GM18867 (cell line): ENCODE measurements around the gene CLEC5A.
"Not testable (repeated sequence)": the region's sequence is repeated elsewhere in the genome, so short reads cannot be mapped to it uniquely, and the experiment has no call there.

Source experiments
- ATAC-seq: cut with Tn5 transposase; IDR thresholded peaks from one replicate; pipeline ENCODE4 v1.9.1; 2021; ENCODE audit warnings: mild to moderate bottlenecking, moderate library complexity; ENCODE audit not compliant: unreplicated experiment

CLEC5A gene

DNA sequence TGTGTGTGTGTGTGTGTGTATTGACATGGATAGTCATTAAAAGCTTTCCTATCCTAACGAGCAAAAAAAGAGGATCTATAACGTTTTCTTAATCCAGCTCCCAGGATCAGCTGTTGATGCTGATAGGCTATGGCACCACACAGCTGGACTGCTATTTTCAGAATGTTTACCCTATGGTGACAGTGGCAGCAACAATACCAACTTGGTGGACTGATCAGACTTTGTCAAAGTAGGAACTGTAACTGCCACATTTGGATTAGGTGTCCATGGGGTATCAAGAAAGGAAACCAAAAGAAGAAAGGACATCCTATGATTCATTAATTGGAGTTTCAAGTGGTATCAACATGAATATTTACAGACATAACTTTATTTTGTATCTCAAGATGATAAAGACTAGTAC is 2.7 kb upstream of the CLEC5A start:
- ATAC-seq = no peak

DNA sequence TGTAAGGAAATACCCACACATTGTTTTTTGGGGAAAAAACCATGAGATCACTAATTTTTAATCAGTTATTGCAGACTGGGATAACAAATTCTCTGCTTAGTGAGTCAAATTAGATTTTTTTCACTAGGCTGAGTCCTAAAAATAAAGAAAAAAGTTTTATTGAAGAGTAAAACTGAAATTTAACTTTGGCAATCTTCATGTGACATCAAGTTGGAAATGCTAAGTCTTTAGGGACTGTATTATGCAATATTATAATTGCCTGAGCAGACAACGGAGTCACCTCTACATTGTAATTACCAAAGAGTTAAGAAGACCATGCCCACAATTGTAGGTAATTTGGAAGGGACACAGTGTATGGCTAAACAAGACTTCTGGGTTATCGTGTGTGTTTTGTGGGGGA is 2.2 kb upstream of the CLEC5A start:
- ATAC-seq = no peak

GRCh38 chr7:141945356-141945755 is 1.4 kb downstream of the CLEC5A start:
- ATAC-seq = no peak

DNA sequence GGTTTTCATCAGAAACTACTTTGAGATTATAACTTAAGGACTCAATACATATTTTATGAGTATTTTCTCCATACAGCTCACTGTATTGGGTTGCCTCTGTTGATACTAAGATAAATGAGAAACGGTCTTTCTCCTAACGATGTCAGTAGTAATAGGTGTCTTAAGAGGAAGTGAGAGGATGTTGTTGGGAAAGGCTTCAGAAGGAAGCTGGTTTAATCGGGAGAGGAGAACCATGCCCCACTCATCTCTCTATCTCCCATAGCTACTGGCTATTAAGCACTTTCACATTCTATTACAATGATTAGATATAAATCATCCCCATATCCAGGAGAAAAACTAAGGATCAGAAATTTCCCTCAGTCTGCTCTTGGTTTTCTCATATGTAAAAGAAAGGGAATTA is 2.0 kb downstream of the CLEC5A start:
- no peak for ATAC-seq

DNA sequence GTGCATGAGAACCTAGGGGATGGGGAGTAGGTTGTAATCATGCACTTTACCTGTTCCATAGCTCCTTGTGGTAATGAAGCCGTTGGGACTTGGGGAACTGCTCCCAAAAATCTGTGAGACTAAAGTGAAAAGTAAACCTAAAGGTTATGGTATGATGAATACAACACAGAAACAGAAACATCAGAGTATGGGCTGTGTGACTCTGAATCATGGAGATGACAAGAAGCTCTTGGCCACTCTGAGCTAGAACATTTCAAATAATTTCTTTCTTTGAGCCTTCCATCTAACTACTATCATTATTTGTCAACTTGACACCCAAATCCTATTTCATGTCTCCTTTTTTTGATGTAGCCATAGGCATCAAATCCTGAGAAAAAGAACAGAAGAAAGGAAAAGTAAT is 2.9 kb downstream of the CLEC5A start:
- no peak for ATAC-seq

GRCh38 chr7:141941075-141941474 is 5.7 kb downstream of the CLEC5A start:
- no peak for ATAC-seq

- ATAC-seq = no peak
Measured at GRCh38 chr7:141930211-141930610, 16.6 kb downstream of the CLEC5A start.

DNA sequence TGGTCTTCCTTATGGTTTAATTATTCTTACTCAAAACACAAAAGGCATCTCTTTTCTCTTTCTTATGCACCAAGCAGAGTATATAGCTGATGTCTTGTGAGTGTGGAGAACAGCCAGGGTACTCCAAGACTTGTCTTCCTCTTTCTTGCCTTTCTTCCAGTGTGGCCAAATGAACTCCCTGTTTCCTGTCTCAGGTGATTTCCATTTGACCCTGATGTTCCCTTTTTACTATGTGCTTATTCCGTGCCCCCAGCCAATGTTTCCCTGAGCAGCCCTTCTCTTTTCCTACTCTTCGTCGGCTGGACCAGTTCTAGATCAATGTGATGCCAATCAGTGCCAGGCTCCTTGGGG is 18.0 kb downstream of the CLEC5A start:
- ATAC-seq = no peak

DNA sequence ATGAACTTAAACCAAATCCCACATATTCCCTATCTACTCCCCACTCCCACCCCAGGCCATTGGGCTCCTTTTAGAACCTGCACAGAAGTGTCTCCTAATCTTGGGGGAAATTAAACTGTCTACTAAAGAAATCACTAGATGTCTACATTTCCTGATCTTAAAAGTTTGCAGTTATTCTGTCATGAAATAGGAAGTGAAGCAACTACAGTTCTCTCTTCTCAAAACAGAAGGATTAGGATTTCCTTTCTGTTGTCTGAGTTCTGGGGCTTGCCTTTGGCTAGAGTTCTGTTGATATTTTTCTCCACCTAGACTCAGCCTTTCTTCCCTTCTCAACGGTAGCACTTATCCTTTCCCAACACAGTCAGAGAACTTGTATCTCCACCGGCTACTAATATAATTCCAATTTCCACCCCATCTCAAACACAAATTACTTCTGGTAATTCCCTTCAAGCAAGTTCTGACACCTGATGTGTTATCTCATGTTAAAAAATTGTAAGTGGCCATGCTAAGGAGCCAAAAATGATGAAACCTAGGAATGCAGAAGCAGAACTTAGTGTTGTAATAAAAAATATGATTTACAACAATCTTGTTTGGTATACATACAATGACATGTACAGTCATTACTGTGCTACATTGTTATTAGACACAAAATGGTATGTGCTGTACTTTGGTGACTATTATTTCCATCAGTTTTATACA is 18.5 kb downstream of the CLEC5A start:
- ATAC-seq = no peak

GRCh38 chr7:141920281-141920680 is 26.5 kb downstream of the CLEC5A start:
- no peak for ATAC-seq

DNA sequence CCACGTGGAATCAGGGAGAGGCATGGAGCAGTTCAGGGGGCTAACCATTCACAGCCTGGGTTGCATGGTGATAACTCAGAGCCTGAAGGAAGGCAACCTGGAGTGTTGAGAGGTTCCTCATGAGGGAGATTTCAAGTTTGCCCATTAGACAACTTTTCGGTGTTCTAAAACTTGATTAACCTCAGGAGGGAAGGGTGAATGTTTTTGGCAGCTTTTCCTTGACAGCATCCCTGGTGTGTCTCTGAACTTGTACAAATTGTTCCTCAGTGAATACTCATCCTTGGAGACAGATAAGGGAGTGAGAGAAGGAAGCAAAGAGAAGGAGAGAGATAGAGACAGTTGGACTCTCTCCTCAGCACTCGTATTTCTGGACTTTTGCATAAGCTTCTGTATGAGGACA is 30.7 kb downstream of the CLEC5A start, which contains the start of gene OR9A4:
Gene OR9A4 (plus strand): TSS at position 301 of the 400 bp plus-strand sequence. CDS start 2,477 bp downstream, outside the sequence.
- ATAC-seq = no peak

- ATAC-seq = no peak
Measured at GRCh38 chr7:141915565-141915964, 31.2 kb downstream of the CLEC5A start.

GRCh38 chr7:141911391-141911790 is 35.4 kb downstream of the CLEC5A start:
- no peak for ATAC-seq

- no peak for ATAC-seq
Measured at GRCh38 chr7:141906285-141906684, 40.5 kb downstream of the CLEC5A start.

DNA sequence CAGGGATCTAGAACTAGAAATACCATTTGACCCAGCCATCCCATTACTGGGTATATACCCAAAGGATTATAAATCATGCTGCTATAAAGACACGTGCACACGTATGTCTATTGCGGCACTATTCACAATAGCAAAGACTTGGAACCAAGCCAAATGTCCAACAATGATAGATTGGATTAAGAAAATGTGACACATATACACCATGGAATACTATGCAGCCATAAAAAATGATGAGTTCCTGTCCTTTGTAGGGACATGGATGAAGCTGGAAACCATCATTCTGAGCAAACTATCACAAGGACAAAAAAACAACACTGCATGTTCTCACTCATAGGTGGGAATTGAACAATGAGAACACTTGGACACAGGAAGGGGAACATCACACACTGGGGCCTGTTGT is 47.4 kb downstream of the CLEC5A start:
- not testable (repeated sequence) for ATAC-seq

- no peak for ATAC-seq
Measured at GRCh38 chr7:141891336-141891735, 55.4 kb downstream of the CLEC5A start.

GRCh38 chr7:141889321-141889720 is 57.5 kb downstream of the CLEC5A start:
- no peak for ATAC-seq

DNA sequence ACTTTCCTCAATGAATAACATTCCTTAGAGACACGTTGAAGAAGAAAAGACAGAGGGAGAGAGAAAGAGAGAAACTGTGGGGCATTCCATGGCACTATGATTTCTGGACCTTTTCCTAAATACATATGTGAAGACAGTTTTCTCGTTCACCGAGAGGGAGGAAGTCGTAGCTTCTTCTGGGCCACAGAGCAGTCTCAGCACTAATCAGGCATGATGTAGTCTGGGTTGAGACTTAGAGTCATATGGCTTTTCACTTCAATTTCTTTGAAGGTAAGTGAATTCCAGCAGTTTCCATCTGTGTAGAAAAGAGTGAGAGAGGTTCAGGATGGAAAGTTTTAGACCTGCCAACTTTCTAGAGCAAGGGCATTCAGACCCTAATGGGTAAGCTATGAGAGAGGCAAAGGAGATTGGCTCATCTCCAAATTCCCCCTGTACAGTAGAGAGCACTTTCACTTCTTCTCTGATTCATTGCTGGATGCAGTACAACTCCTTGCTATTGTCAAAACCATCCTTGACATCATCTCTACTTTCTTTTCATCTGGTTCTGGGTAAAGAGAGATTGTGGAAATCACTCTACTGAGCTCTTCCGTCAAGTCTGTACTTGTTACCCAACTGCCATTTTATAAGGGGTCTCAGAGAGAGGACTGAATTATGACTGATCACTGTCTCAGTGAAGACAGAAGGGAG is 62.1 kb downstream of the CLEC5A start:
- peak; percentile 64 for ATAC-seq

DNA sequence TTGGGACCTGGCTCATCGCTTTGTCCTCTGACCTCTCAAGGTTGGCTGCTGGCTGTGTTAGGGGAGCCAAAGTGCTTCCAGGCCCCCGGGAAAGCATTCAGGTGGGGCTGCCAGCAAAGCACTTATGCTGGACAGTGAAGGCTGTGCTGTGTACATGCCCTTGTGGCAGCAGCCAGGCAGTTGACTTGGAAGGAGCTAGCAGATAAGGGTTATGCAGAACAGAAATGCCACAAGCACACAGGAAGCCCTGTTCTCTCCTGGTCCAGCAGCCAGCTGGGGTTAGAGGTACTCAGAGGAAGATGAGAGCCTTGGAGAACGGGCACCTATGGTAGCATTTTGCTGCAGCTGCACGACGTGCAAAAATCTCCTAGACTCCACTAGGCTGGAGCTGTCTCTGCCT is 65.8 kb downstream of the CLEC5A start:
- no peak for ATAC-seq

- no peak for ATAC-seq
Measured at GRCh38 chr7:141877365-141877764, 69.4 kb downstream of the CLEC5A start.
